Brain microvascular endothelial cell (primary cell): Measurements from ENCODE around the gene LTBP1.

ENCODE experiments used
- DNase-seq: peaks from one replicate; pipeline ENCODE4 v3.0.0-alpha.2; 2020
- H3K27ac ChIP-seq: fragments of 250-450 bp; sonication (Bioruptor Pico); 2 replicates; pipeline ENCODE4 v1.5.1; 2020; ENCODE audit warnings: mild to moderate bottlenecking, moderate library complexity
- H3K27me3 ChIP-seq: fragments of 250-450 bp; sonication (Bioruptor Pico); replicated peaks from 2 replicates; pipeline ENCODE4 v1.5.1; 2020; ENCODE audit warnings: mild to moderate bottlenecking
- H3K36me3 ChIP-seq: fragments of 250-450 bp; sonication (Bioruptor Pico); replicated peaks from 2 replicates; pipeline ENCODE4 v1.5.1; 2020; ENCODE audit warnings: mild to moderate bottlenecking
- H3K4me3 ChIP-seq: 2 replicates; pipeline ENCODE4 v1.5.1; 2011; ENCODE audit warnings: low read depth, mild to moderate bottlenecking, control low read depth, low read length, moderate library complexity
- CTCF ChIP-seq: IDR thresholded peaks from 2 replicates; pipeline ENCODE4 v1.5.1; 2011; ENCODE audit warnings: low read depth, mild to moderate bottlenecking, moderate library complexity, low read length, control low read depth, inconsistent platforms; ENCODE audit errors: missing control alignments
- in situ Hi-C: cut with HindIII; loops from 2 replicates; pipeline ENCODE4 v1.10.0; 2017; ENCODE audit warnings: low sequenced_read_pairs, low pct_ligation_motif_present

LTBP1 gene

GRCh38 chr2:33133454-33133952 is 186.8 kb downstream of the LTBP1 start:
- in situ Hi-C loops = no loop called here
- DNase-seq = peak; percentile 43
- Histone ChIP-seq H3K4me3 (peak overlapping the region; percentile 6), H3K36me3 (peaks cover 14% of the 10 kb centered on the region), H3K27ac (peak overlapping the region; percentile 98), H3K27me3 (no peaks in the 10 kb centered on the region)
- TF ChIP-seq CTCF = no peak

GRCh38 chr2:33134086-33134771 is 187.5 kb downstream of the LTBP1 start:
- peaks cover 17% of the 10 kb centered on the region for H3K36me3 ChIP-seq
- peak; percentile 65 for TF ChIP-seq CTCF
- no peaks in the 10 kb centered on the region for H3K27me3 ChIP-seq
- H3K27ac ChIP-seq = peak overlapping the region; percentile 98
- peak overlapping the region; percentile 88 for H3K4me3 ChIP-seq
- in situ Hi-C loops = no loop called here
- peak; percentile 96 for DNase-seq

- Histone ChIP-seq H3K27me3 (no peaks in the 10 kb centered on the region), H3K36me3 (peaks cover 24% of the 10 kb centered on the region), H3K27ac (peak overlapping the region; percentile 98), H3K4me3 (peak overlapping the region; percentile 88)
- DNase-seq = no peak
- TF ChIP-seq CTCF = no peak
- in situ Hi-C loops = no loop called here
Measured at GRCh38 chr2:33134791-33135560, 188.2 kb downstream of the LTBP1 start.

GRCh38 chr2:33135645-33136044 is 188.9 kb downstream of the LTBP1 start:
- DNase-seq = no peak
- Histone ChIP-seq H3K4me3 (peak overlapping the region; percentile 88), H3K27me3 (no peaks in the 10 kb centered on the region), H3K27ac (peak overlapping the region; percentile 98), H3K36me3 (peaks cover 29% of the 10 kb centered on the region)
- in situ Hi-C loops = no loop called here
- no peak for TF ChIP-seq CTCF

- H3K27ac ChIP-seq = peak overlapping the region; percentile 98
- H3K4me3 ChIP-seq = peak overlapping the region; percentile 88
- in situ Hi-C loops = no loop called here
Measured at GRCh38 chr2:33136056-33136455, 189.3 kb downstream of the LTBP1 start.

More at GRCh38 chr2:33136056-33136455, 189.3 kb downstream of the LTBP1 start:
- no peak for TF ChIP-seq CTCF
- peak; percentile 58 for DNase-seq
- Histone ChIP-seq H3K36me3 (peaks cover 33% of the 10 kb centered on the region), H3K27me3 (no peaks in the 10 kb centered on the region)
